GM20431 (cell line): ENCODE results near the gene UNC5C.

Experiments used
- in situ Hi-C: fragments of 300-500 bp; cut with MseI, MboI; formaldehyde crosslinking; loops from one replicate; pipeline ENCODE4 v1.15.0; 2020; ENCODE audit warnings: low sequenced_read_pairs; ENCODE audit not compliant: unreplicated experiment

Gene UNC5C

DNA sequence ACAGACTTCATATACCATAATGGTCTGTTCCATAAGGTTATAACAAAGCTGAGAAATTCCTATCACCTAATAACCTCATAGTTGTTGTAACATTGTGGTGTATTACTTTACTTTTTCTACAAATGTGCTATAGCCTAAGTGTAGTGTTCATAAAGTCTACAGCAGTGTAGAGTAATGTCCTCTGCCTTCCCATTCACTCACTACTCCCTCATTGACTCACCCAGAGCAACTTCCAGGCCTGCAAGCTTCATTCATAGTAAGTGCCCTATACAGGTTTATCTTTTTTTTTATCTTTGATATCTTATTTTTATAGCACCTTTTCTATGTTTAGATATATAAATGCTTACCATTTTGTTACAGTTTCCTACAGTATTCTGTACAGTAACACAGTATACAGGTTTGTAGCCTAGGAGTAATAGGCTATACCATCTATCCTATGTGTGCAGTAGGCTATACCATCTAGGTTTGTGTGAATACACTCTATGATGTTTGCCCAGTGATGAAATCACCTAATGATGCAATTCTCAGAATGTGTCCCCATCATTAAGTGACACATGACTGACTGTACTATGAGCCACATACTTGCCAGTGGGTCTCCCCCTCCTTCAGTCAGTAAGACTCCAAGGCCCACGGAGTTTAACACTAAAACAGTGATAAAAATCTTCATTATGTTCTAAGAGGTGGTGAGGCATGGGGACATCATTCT is 299.9 kb downstream of the UNC5C start:
- in situ Hi-C loops = no loop called here

DNA sequence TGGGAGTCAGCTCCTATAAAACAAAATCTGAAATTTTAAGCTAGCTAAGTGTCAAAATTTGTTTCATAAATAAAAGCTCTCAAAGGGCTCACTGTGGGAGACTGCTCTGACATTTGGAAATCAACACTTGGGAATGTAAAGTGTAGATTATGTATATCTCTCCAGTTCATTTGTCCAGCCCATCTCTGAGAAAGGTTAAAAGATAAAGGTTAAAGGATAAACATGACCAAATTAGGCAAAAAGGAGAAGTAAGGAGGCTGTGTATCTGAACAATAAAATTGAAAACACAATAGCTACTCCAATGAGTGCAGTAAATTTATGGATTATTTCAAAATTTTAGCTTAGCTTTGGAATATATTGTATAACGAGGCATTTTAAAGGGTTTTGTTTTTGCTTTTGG is 304.9 kb downstream of the UNC5C start:
- in situ Hi-C loops = no loop called here

DNA sequence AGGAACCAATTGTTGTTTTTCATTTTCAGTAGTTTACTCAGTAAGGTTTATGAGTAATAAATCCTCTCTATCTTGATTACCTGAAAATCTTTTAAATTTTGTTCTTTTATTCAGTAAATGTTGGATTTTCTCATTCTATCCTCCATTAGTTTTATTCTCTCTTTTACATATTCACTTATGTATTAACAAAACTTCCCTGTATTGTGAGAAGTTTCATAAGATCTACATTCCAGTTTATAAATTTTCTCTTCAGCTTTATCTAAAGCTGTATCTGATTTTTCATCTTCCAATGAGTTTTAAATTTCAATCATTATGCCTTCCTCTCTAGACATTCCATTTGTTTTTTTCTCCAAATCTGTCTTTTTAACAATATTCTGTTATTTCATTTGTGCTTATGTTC is 310.2 kb downstream of the UNC5C start:
- in situ Hi-C loops = no loop called here

DNA sequence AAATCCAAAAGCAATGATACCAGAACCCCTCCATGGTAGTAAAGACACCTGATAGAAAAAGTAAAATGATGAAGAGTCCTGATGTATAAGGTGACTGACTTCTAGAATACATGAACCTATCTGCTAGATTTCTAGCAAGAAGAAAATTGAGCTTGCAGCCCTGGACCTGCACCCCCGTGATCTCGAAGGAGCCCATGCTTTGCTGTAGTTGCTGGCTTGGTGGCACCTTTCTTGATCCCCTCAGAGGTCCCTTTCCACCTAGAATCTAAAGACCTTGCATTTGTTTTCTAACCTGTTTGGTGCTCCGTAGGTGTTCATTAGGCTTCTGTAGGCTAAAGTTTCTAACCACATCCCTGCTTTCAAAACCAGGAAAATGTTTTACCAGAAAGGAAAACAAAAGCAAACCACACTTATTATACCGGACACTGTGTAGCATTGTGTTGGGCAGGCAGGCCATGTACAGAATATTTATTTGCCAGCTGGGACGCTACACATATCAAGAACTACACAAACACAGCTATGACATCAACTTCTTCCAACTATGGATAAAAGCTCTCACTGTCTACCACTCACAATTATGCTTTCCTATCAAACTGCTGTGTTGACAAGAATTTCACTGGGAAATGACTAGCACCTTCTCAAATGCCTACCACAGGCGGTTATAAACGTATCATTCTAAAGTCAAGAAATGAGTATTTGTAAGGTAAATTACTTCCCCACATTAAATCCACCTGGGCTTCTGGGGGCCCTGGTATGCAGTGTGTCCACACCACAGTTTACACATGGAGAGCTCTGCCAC is 316.2 kb downstream of the UNC5C start:
- in situ Hi-C loops = no loop called here

DNA sequence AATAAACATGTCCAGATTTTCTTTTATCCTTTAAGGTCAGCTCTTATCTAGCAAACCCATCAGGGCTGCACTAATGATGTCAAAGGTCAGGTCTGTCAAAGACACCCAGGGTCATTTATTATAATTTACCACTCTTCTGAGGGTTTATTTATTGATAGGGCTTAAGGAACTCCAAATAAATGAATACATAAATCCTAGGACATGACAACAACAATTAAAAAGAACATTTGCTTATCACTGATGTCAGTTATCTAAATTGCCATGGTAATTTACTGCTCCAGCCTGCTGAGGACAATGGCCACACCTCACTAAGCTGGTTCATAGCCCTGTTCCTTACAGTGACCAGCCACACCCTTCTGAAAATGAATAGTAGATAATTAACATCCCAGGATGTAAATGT is 317.1 kb downstream of the UNC5C start:
- in situ Hi-C loops = no loop called here

DNA sequence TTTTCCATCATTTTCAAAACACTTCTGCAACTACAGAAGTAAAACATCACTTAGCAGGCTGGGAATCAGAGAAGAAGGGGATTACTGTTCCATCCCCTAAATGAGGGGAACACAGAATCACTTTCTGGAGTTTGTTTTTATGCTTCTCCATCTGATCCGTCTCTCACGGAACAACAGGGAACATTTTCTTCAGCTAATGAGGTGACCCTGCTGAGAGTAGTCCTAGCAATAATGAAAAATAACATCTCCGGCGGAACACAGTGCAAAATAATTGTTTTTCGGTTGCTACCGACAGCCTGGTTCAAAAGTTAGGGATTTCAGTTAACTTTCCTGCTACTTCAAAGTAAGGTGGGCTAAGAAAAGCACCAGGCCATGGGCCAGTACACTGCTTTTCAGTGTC is 322.9 kb downstream of the UNC5C start:
- in situ Hi-C loops = no loop called here

DNA sequence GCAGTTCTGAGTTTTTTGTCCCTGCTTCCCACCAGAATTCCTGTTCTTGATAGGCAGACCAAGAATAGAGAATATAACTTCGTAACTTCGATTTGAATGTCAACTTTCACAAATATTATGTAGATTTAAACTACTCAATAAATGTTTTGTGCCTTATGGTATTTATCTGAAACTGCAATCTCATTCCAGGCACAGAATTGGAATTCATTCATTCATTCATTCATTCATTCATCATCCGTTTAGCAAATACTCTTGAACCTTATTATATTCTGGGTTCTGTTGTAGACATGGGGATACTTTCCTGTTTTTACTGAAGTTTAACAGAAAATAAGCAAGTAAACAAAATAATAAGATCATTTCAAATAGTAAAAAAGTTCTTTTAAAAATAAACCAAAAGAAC is 324.4 kb downstream of the UNC5C start:
- in situ Hi-C loops = no loop called here

DNA sequence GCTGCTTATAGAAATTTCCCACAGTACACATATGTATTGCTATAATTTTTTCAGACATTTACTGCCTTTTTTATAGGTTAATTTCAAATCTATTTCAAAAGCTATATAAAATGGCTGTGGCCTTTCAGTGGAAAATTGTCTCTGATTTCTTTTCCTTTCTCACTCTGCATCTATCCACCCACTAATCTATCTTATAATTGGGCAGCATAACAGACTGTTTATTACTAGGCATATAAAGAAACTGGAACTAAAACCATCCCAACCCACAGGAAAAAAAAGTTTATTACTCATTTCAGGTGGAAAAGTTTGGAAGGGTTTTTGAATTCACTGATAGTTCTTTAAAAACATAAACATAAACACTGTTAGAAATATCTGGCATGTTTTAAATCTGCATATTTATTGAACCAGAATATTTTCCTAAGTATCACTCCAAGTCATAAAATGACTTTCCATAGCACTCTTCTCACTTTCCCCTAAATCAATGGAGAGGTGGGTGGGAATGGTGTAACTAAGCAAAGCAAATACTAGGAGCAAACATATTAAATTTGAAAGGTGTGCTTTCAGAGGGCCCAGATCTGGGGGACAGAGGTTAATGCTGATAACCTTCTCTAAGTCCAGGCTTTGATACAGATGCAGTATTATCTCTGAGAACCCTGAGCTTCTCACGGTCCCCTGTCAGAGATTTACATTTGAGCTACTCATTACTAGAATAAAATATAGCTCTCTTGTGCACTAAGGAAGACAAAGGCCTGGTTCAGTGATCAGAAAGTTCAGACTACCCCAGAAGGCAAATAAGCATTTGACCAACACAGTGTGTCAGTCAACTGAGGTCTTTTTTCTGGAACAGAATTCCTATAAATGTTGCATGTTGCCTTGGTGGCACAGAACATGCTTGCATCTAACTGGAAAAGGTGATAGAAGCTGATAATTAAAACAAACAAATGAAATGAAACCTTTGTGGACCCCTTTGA is 328.3 kb downstream of the UNC5C start:
- in situ Hi-C loops = no loop called here

DNA sequence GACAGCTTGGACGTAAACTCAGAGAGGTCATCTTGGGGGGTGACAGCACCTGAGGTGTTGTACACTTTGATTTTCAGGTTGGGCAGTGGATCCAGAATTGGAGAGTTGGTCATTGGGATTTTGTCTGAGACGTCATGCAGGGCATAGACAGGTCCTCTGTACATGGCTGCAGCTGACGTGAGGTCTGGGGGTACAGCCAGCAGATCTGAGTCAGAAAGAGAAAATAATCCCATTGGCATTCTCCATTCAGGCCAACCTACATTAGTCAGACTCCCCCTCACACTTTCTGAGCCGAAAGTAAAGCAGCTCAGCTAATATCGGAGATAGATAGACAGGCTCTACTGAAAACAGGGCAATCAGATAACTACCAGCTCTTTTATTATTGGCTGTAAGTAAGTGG is 329.7 kb downstream of the UNC5C start:
- in situ Hi-C loops = no loop called here

DNA sequence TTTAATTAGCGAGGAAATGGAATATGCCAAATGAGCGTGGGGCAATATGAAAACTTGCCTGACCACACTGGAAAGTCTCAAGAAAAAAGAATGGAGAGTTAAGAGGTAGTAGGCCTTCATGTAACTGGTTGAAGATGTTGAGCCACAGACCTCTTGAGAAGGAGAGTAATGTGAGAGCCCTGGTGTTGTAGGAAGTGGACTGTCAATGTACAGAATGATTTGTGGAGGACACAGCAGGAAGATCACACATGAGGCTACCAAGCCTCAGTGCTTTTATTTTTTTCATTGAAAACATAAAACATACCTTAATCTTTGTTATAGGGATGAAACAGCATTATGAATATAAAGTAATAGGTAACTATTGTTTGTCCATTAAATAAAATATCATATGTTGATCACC is 331.6 kb downstream of the UNC5C start:
- in situ Hi-C loops = no loop called here

DNA sequence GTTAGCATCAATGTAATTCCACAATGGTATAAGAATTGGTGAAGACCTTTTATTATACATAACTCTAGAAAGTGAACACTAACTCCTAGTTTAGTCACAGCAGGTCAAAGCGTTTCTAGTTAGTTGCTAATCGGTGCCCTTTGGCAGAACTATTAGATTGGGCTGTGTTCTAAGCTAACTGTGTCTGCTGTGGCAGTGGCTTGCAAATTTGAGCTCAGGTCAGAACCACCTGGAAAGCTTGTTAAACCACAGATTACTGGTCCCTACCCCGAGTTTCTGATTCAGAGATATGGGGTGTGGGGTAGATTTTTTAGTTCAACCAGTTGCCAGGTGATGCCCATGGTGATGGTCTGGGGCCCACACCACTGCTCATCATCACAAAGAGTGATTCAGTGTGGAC is 332.1 kb downstream of the UNC5C start:
- in situ Hi-C loops = no loop called here

DNA sequence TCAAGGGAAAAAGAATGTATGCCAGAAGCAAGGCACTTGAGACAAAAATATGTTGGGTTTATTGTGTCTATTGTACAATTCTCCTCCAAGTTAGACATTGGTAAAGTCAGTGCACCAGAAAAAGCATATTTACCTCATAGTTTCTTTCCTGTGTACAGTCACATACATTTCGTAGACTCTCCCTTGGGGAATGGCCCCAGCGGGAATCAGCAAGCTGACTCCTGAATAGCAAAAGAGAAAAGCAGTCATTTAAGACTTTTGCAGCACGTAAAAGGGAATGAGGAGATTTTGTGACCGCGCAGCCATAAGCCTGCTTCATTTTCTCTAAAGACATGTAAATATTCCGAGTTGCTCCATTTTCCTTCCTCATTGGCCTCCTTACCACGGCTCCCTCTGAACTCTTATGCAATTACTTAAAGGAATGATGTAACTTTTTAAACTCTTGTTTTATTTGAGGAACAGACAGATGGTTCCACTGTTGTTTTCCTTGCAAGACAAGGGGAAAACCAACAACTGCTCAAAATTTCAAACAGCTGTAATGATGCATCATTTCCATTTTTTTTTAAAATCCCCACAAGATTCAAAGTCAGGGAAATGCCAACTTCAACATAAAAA is 332.7 kb downstream of the UNC5C start:
- in situ Hi-C loops = no loop called here

DNA sequence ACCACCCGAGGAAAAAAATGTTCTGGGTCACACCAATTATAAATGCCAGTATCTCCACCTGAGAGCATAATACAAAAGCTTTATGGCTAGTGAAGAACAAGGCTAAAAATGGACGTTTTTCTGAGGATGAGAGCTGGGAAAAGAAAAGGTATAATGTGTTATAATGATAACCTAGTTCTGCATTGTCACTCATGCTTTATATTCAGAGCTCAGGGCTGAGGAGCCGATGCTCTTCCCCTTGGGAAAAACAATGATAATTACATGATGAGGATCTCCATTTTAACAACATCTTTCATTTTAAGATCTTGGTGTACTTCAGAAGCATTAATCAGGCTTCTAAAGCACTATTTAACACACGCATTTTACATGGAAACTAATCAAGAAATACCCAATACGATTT is 333.7 kb downstream of the UNC5C start:
- in situ Hi-C loops = no loop called here

DNA sequence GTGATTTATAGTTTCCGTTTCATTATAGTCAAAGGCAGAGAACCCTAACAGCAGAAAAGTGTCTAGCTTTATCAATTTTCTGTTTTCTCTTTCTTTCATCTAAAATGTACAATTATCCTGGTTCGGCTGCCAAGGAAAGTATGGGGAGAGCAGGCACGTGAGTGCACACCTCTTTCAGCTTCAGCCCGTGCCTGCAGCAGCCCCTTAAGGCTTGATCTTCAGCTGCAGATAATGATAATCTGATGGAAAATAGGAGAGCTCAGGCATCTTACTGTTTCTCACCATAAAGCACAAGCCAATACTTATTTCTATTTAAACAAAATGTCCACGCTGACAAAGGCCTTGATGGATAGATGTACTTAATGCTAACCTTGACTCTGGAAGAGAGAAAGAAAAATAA is 334.4 kb downstream of the UNC5C start:
- in situ Hi-C loops = no loop called here

DNA sequence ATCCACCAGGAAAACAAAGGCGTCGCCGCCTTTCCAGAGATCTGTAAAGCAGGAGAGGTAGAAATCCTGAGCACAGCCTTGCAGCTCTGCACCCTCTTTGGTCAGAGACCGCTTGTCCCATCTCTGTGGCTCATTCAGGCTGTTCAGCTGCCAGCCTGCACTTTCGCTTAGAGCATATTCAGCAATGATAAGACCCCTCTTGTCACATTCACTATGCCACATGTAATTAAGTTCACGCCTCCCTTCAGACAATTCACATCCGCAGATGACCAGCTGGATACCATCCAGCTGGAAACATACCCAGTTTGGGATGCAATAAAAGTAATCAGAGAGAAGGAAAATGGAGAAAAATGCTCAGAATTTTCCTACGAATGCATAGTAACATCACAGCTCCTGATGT is 335.4 kb downstream of the UNC5C start:
- in situ Hi-C loops = no loop called here

DNA sequence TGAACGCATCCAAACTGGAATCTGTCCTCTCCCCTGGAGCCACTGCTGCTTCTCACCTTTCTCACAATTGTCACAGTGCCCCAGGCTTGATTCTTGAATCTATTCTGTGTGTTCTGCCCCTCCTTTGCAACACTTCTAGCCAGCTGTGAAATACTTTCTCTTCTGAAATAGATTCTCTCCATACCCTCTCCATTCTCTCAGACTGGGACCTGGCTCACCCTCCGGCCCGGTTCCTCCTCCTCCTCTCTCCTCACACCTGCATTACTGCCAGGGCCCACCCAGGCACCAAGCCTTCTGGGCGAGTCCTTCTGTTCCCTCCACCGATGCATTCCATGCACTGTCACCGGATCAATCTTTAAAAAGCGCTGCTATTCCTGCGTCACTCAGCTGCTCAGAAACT is 336.1 kb downstream of the UNC5C start:
- in situ Hi-C loops = no loop called here

DNA sequence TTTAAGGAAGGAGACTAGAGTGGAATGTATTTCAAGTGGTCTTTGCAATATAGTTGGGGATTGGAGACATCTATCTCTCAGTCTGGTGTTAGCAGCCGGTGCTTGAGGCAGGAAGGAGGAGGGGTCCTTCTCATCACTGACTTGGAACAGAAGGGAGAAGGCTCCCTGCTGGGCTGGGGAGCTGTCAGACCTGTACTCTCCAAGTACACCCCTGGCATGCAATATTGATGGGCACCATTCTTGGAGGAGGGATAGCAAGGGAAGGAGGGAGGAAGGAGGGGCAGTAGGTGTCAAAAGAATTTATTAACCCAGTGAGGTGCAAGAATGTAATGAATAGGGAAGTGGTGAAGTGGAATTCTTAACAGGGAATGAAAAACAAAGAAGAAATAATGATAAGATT is 338.8 kb downstream of the UNC5C start:
- in situ Hi-C loops = no loop called here

DNA sequence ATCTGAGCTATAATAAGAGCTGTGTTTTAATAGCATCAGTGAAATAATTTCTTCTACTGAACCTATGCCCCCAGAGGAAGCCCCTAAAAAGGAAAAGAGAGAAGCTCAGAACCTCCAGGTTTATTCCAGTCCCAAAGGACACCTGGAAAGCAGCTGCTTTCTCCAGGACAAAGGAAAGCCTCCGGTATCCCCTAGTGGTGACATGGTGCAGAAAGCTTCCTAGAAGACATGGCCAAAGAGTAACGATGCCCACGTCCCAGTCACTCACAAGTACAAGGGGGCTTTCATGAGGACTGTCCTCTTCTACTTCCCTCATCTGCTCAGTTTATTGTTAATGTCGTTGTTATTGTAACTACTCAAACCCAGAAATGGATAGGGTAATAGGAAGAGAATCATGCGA is 343.9 kb downstream of the UNC5C start:
- in situ Hi-C loops = no loop called here

DNA sequence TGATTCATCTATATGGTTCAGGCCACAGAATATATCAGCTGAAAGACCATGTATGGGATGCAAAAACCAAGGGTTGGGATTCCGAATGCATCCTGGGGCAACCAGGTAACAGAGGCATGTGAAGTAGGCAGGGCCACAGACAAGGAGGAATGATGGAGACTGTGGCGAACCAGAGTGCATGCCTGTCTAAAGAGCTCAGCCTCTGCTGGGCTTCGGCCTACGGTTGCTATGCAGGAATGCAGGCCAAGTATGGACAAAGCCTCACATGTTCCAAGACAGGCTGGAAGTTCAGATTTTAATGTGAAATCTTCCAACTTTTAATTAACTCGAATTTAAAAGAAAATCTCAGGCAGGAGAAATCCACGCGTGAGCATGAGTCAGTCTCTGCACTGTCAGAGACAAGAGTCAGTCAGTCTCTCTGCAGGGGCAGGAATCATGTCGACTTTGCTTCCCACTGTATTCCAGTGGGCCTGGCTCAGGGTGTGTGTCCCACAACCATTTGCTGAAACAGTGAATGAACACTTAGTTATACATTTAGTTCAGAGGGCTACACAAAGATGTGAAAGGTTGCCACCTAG is 344.4 kb downstream of the UNC5C start:
- in situ Hi-C loops = no loop called here

DNA sequence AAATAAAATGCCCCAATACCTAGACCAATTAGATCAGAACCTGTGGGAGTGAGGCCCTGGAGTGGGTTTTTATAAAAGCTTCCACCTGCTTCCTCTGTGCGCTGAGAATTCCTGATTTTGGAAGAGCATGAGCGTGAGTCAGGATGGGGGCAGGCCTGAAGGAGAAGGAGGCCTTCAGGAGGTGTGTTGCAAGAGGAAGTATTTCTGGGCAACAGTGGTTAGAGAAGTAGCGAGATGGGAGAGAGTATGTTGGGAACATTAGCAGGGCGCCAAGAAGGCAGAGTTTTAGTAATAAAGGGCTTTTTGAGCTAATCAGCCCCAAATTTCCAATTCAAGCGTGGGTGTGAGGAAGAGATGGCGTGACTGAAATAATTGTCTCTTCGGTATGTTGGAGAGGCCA is 349.8 kb downstream of the UNC5C start:
- in situ Hi-C loops = no loop called here
